ENCODE measurements around the gene TOR4A. TPM values are rescaled to one million over a fixed set of nuclear protein-coding genes. Genes with fewer than 3 reads are reported as not detected.

TOR4A gene
- total and polyA plus RNA-seq, 12 donors = 4.7 to 21.5 (median 16.5) TPM

- DNase-seq = no peak
- intact Hi-C loops (cut with DNase I) = loop anchor here in 1 of 10 donors (10.0 kb wide), 1 partner anchor 449 kb away; no protein-coding TSS in a partner anchor
- Histone ChIP-seq H3K27ac (no peak overlapping the region), H3K36me3 (no peaks in the 10 kb centered on the region), H3K9me3 (no peaks in the 10 kb centered on the region), H3K27me3 (peaks cover 16 to 57% (median 52%) of the 10 kb centered on the region in 7 donors), H3K4me3 (no peak overlapping the region), H3K4me1 (peaks cover 11 to 36% (median 23%) of the 10 kb centered on the region in 9 donors)
- no peak for TF ChIP-seq CTCF (IDR thresholded peaks at IDR 0.05)
- no peak for ATAC-seq
- WGBS, 2 donors = 58 to 71% methylated on average over 33 to 40 of the region's 40 CpGs
These were observed 43.4 kb upstream of the TOR4A start for GRCh38 chr9:137234055-137234697.

GRCh38 chr9:137234758-137235423 lies 42.6 kb upstream of the TOR4A start:
- ATAC-seq (no peak), DNase-seq (no peak)
- peaks cover 14 to 43% (median 27%) of the 10 kb centered on the region in 9 donors for H3K4me1 ChIP-seq
- H3K27me3 ChIP-seq = peaks cover 13 to 49% (median 45%) of the 10 kb centered on the region in 7 donors
- no peak overlapping the region for H3K4me3 ChIP-seq
- H3K27ac ChIP-seq = no peak overlapping the region
- 69 to 76% methylated on average over 18 of the region's 18 CpGs for WGBS, 2 donors
- TF ChIP-seq CTCF (IDR thresholded peaks at IDR 0.05) = no peak
- intact Hi-C loops (cut with DNase I) = loop anchor here in 2 of 10 donors (5.0 to 10.0 kb wide), 2 partner anchors 118 to 450 kb away; no protein-coding TSS in a partner anchor
- H3K36me3 ChIP-seq = no peaks in the 10 kb centered on the region
- H3K9me3 ChIP-seq = no peaks in the 10 kb centered on the region

- Histone ChIP-seq H3K36me3 (no peaks in the 10 kb centered on the region), H3K27me3 (peaks cover 9 to 42% (median 38%) of the 10 kb centered on the region in 7 donors), H3K9me3 (no peaks in the 10 kb centered on the region), H3K27ac (no peak overlapping the region), H3K4me1 (peaks cover 14 to 47% (median 32%) of the 10 kb centered on the region in 9 donors), H3K4me3 (peak overlapping the region in 8 of 10 donors; percentile 9 to 40 (median 32))
- DNase-seq (no peak), ATAC-seq (no peak)
- WGBS, 2 donors = 66 to 69% methylated on average over 33 to 35 of the region's 35 CpGs
- TF ChIP-seq CTCF (IDR thresholded peaks at IDR 0.05) = no peak
- intact Hi-C loops (cut with DNase I) = loop anchor here in 2 of 10 donors (5.0 to 10.0 kb wide), 2 partner anchors 118 to 451 kb away; no protein-coding TSS in a partner anchor
These were observed 41.9 kb upstream of the TOR4A start for GRCh38 chr9:137235424-137236237.

Measured in heart right ventricle (tissue), 16 donors.